ENCODE results near the gene LCN10.

The LCN10 gene

DNA sequence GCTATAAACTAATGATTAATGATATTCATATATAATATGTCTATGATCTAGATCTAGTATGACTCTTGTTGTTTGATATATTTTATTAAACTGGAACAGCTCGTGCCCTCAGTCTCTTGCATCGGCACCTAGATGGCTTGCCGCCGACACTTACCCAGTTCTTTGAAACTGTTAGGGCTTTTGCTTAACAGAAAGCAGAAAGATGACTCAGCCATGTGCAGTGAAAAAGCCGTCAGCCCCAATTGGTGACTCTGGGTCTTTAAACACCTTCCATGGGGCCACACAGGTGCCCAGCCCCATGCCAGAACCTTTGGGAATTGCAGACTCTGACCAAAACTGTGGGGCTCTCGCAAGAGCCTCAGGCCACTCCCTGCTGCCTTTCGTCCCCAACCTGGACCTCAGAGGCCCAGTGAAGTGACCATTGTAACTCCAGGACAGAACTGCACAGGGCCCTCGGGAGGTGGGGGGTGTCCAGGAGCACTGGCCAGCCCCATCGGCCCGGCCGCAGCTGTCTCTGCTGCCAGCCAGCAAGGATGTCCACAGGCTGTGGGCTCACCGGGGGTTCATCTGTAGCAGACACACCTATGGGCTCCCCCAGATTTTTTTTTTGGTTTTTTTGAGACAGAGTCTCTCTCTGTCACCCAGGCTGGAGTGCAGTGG is 7.8 kb downstream of the LCN10 start:
- Histone ChIP-seq H4K91ac (ENCODE audit: low read length) (no peak overlapping the region), H3K4ac (ENCODE audit: low read depth in 1 of 2, low read length in 2 of 2) (no peak overlapping the region), H4K8ac (ENCODE audit: low read length) (no peak overlapping the region), H3K14ac (ENCODE audit: low read length in 2 of 2) (no peak overlapping the region), H3K9ac (ENCODE audit: low read length) (no peak overlapping the region), H3K27ac (ENCODE audit: low read length, poor library complexity, severe bottlenecking) (no peak overlapping the region), H3K27me3 (ENCODE audit: control insufficient read depth in 1 of 2, insufficient read depth in 1 of 2, low read length in 2 of 2) (peaks cover 24 to 28% of the 10 kb centered on the region in 2 experiments), H3K4me1 (ENCODE audit: control insufficient read depth, insufficient read depth, low read depth, low read length) (no peaks in the 10 kb centered on the region), H2BK5ac (ENCODE audit: low read depth, low read length, poor library complexity, severe bottlenecking) (no peak overlapping the region), H3K79me1 (replicated peaks; ENCODE audit: low read length, poor library complexity, severe bottlenecking) (peaks cover 2% of the 10 kb centered on the region), H3K4me2 (ENCODE audit: low read length, poor library complexity, severe bottlenecking) (no peak overlapping the region), H2AK5ac (ENCODE audit: low read length, severe bottlenecking) (no peak overlapping the region), H3K9me3 (ENCODE audit: control insufficient read depth, low read length) (no peaks in the 10 kb centered on the region), H2BK15ac (ENCODE audit: low read depth, poor library complexity, severe bottlenecking) (no peak overlapping the region), H3K23ac (ENCODE audit: low read length in 2 of 2) (no peak overlapping the region), H3K36me3 (ENCODE audit: control insufficient read depth in 1 of 2, insufficient read depth in 2 of 2, low read depth in 1 of 2, low read length in 2 of 2) (peaks cover 0 to 3% of the 10 kb centered on the region in 2 experiments), H3K18ac (ENCODE audit: low read depth in 1 of 2, low read length in 2 of 2) (no peak overlapping the region), H2BK12ac (ENCODE audit: low read length in 2 of 2) (no peak overlapping the region), H2BK120ac (ENCODE audit: low read depth, low read length) (no peak overlapping the region), H2AFZ (ENCODE audit: low read depth, low read length) (no peak overlapping the region), H3K4me3 (ENCODE audit: insufficient read depth in 1 of 2, low read depth in 1 of 2, low read length in 2 of 2) (no peak overlapping the region)
- no peak for DNase-seq
- WGBS = 80% methylated on average over 12 of the region's 12 CpGs

- Histone ChIP-seq H3K79me1 (replicated peaks; ENCODE audit: low read length, poor library complexity, severe bottlenecking) (peaks cover 8% of the 10 kb centered on the region), H4K91ac (ENCODE audit: low read length) (no peak overlapping the region), H2BK12ac (ENCODE audit: low read length in 2 of 2) (no peak overlapping the region), H4K8ac (ENCODE audit: low read length) (no peak overlapping the region), H3K18ac (ENCODE audit: low read depth in 1 of 2, low read length in 2 of 2) (no peak overlapping the region), H3K27ac (ENCODE audit: low read length, poor library complexity, severe bottlenecking) (no peak overlapping the region), H2BK5ac (ENCODE audit: low read depth, low read length, poor library complexity, severe bottlenecking) (no peak overlapping the region), H3K27me3 (ENCODE audit: control insufficient read depth in 1 of 2, insufficient read depth in 1 of 2, low read length in 2 of 2) (peaks cover 11 to 14% of the 10 kb centered on the region in 2 experiments), H3K9me3 (ENCODE audit: control insufficient read depth, low read length) (no peaks in the 10 kb centered on the region), H2AK5ac (ENCODE audit: low read length, severe bottlenecking) (no peak overlapping the region), H3K4me1 (ENCODE audit: control insufficient read depth, insufficient read depth, low read depth, low read length) (peaks cover 7% of the 10 kb centered on the region), H3K4ac (ENCODE audit: low read depth in 1 of 2, low read length in 2 of 2) (no peak overlapping the region), H2BK120ac (ENCODE audit: low read depth, low read length) (no peak overlapping the region), H3K4me3 (ENCODE audit: insufficient read depth in 1 of 2, low read depth in 1 of 2, low read length in 2 of 2) (no peak overlapping the region), H3K9ac (ENCODE audit: low read length) (no peak overlapping the region), H2AFZ (ENCODE audit: low read depth, low read length) (no peak overlapping the region), H3K23ac (ENCODE audit: low read length in 2 of 2) (no peak overlapping the region), H2BK15ac (ENCODE audit: low read depth, poor library complexity, severe bottlenecking) (no peak overlapping the region), H3K14ac (ENCODE audit: low read length in 2 of 2) (no peak overlapping the region), H3K36me3 (ENCODE audit: control insufficient read depth in 1 of 2, insufficient read depth in 2 of 2, low read depth in 1 of 2, low read length in 2 of 2) (peaks cover 0 to 3% of the 10 kb centered on the region in 2 experiments), H3K4me2 (ENCODE audit: low read length, poor library complexity, severe bottlenecking) (no peak overlapping the region)
- 90% methylated on average over 12 of the region's 12 CpGs for WGBS
- no peak for DNase-seq
These were observed 9.1 kb downstream of the LCN10 start for GRCh38 chr9:136733611-136734010.

DNA sequence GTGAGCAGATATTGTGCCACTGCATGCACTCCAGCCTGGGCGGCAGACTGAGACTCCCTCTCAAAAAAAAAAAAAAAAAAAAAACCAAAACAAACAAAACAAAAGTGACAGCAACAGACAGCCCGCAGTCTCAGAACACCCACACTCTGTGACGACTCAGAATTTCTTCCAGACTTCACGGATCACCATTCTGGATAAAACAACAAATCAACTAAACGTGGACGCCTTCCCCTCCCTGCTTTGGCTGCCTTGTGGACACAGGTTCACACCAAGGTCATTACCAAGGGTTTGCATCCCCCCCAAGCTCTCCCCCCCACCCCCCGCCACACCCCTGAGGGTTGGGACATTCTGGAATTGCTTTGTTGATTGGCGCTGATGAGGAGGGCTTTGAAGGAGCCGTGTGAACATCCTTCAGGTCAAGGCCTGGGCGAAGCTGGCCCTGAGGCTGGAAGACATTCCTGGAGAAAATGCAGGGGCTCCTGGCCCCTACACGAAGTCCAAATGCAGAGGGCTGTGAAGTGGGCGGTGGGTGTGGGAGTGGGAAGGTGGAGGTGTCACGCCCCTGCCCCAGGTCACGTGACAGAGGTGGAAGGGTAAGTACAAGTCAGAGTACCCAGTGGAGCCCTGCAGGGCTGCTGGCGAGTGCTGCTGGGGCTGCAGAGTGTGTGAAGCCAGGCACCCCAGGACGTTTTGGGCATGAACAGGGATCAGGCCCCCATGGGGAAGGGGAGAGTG is 10.1 kb downstream of the LCN10 start:
- H3K23ac ChIP-seq (ENCODE audit: low read length in 2 of 2) = no peak overlapping the region
- H2BK15ac ChIP-seq (ENCODE audit: low read depth, poor library complexity, severe bottlenecking) = no peak overlapping the region
- no peak overlapping the region for H3K9ac ChIP-seq (ENCODE audit: low read length)
- no peak overlapping the region for H2AFZ ChIP-seq (ENCODE audit: low read depth, low read length)
- no peaks in the 10 kb centered on the region for H3K9me3 ChIP-seq (ENCODE audit: control insufficient read depth, low read length)
- H2AK5ac ChIP-seq (ENCODE audit: low read length, severe bottlenecking) = no peak overlapping the region
- peaks cover 11% of the 10 kb centered on the region for H3K79me1 ChIP-seq (replicated peaks; ENCODE audit: low read length, poor library complexity, severe bottlenecking)
- no peak overlapping the region for H3K4ac ChIP-seq (ENCODE audit: low read depth in 1 of 2, low read length in 2 of 2)
- H3K36me3 ChIP-seq (ENCODE audit: control insufficient read depth in 1 of 2, insufficient read depth in 2 of 2, low read depth in 1 of 2, low read length in 2 of 2) = peaks cover 0 to 3% of the 10 kb centered on the region in 2 experiments
- H3K27ac ChIP-seq (ENCODE audit: low read length, poor library complexity, severe bottlenecking) = no peak overlapping the region
- 78% methylated on average over 16 of the region's 16 CpGs for WGBS
- no peak overlapping the region for H3K4me2 ChIP-seq (ENCODE audit: low read length, poor library complexity, severe bottlenecking)
- no peak overlapping the region for H2BK120ac ChIP-seq (ENCODE audit: low read depth, low read length)
- no peak overlapping the region for H4K8ac ChIP-seq (ENCODE audit: low read length)
- H3K14ac ChIP-seq (ENCODE audit: low read length in 2 of 2) = no peak overlapping the region
- H3K4me3 ChIP-seq (ENCODE audit: insufficient read depth in 1 of 2, low read depth in 1 of 2, low read length in 2 of 2) = no peak overlapping the region
- no peak overlapping the region for H2BK5ac ChIP-seq (ENCODE audit: low read depth, low read length, poor library complexity, severe bottlenecking)
- H4K91ac ChIP-seq (ENCODE audit: low read length) = no peak overlapping the region
- DNase-seq = no peak
- H2BK12ac ChIP-seq (ENCODE audit: low read length in 2 of 2) = no peak overlapping the region
- peaks cover 11% of the 10 kb centered on the region for H3K4me1 ChIP-seq (ENCODE audit: control insufficient read depth, insufficient read depth, low read depth, low read length)
- H3K18ac ChIP-seq (ENCODE audit: low read depth in 1 of 2, low read length in 2 of 2) = no peak overlapping the region
- H3K27me3 ChIP-seq (ENCODE audit: control insufficient read depth in 1 of 2, insufficient read depth in 1 of 2, low read length in 2 of 2) = peaks cover 4 to 6% of the 10 kb centered on the region in 2 experiments

GRCh38 chr9:136729926-136730325 is 12.8 kb downstream of the LCN10 start:
- Histone ChIP-seq H2AFZ (ENCODE audit: low read depth, low read length) (no peak overlapping the region), H3K27me3 (ENCODE audit: control insufficient read depth in 1 of 2, insufficient read depth in 1 of 2, low read length in 2 of 2) (no peaks in the 10 kb centered on the region), H3K4ac (ENCODE audit: low read depth in 1 of 2, low read length in 2 of 2) (no peak overlapping the region), H2AK5ac (ENCODE audit: low read length, severe bottlenecking) (no peak overlapping the region), H2BK12ac (ENCODE audit: low read length in 2 of 2) (no peak overlapping the region), H2BK5ac (ENCODE audit: low read depth, low read length, poor library complexity, severe bottlenecking) (no peak overlapping the region), H3K4me1 (ENCODE audit: control insufficient read depth, insufficient read depth, low read depth, low read length) (peaks cover 28% of the 10 kb centered on the region), H3K27ac (ENCODE audit: low read length, poor library complexity, severe bottlenecking) (no peak overlapping the region), H2BK120ac (ENCODE audit: low read depth, low read length) (no peak overlapping the region), H3K36me3 (ENCODE audit: control insufficient read depth in 1 of 2, insufficient read depth in 2 of 2, low read depth in 1 of 2, low read length in 2 of 2) (peaks cover 17 to 23% of the 10 kb centered on the region in 2 experiments), H3K14ac (ENCODE audit: low read length in 2 of 2) (no peak overlapping the region), H3K9ac (ENCODE audit: low read length) (no peak overlapping the region), H3K23ac (ENCODE audit: low read length in 2 of 2) (no peak overlapping the region), H3K4me2 (ENCODE audit: low read length, poor library complexity, severe bottlenecking) (no peak overlapping the region), H3K9me3 (ENCODE audit: control insufficient read depth, low read length) (no peaks in the 10 kb centered on the region), H2BK15ac (ENCODE audit: low read depth, poor library complexity, severe bottlenecking) (no peak overlapping the region), H4K8ac (ENCODE audit: low read length) (no peak overlapping the region), H3K4me3 (ENCODE audit: insufficient read depth in 1 of 2, low read depth in 1 of 2, low read length in 2 of 2) (peak overlapping the region in 1 of 2 experiments; percentile 99), H3K18ac (ENCODE audit: low read depth in 1 of 2, low read length in 2 of 2) (no peak overlapping the region), H3K79me1 (replicated peaks; ENCODE audit: low read length, poor library complexity, severe bottlenecking) (peaks cover 11% of the 10 kb centered on the region), H4K91ac (ENCODE audit: low read length) (no peak overlapping the region)
- 98% methylated on average over 8 of the region's 8 CpGs for WGBS
- no peak for DNase-seq
